Hematopoietic multipotent progenitor cell treated with erythropoietin and hydrocortisone succinate and interleukin-3 and kit ligand, for 6 days (in vitro differentiated cells): ENCODE measurements around the gene ITGAD.
A peak's percentile ranks its signal among the peaks of the same experiment; 100 is the strongest.

Experiments used
- DNase-seq: peaks from one replicate; pipeline ENCODE4 v3.0.0-alpha.2; 2015

ITGAD gene

DNA sequence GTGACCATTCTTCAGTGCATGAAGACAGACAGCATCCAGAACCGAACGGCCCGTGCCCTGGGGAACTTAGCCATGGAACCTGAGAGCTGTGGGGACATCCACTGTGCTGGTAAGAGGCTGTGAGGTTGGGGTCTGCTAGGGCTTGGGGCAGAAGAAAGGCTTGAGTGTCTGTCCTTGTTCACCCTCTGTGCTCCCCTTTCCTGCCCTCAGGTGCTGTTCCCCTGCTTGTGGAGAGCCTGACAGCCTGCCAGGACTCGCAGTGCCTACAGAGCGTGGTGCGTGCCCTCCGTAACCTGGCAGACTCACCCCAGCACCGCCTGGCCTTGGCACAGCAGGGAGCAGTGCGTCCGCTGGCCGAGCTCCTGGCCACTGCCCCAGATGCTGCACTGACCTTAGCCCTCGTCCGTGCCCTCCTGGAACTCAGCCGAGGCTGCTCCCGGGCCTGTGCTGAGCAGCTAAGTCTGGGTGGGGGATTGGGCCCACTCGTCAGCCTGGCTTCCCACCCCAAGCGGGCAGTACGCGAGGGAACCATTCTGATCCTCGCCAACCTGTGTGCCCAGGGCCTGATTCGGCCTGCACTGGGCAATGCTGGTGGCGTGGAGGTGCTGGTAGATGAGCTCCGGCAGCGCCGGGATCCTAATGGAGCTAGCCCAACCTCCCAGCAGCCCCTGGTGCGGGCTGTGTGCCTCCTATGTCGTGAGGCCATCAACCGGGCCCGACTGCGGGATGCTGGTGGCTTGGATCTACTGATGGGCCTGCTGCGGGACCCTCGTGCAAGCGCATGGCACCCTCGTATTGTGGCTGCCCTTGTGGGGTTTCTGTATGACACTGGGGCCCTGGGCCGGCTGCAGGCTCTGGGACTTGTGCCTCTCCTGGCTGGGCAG is 69.0 kb downstream of the ITGAD start:
- DNase-seq: no peak

GRCh38 chr16:31464348-31464769 is 71.2 kb downstream of the ITGAD start:
- no peak for DNase-seq

DNA sequence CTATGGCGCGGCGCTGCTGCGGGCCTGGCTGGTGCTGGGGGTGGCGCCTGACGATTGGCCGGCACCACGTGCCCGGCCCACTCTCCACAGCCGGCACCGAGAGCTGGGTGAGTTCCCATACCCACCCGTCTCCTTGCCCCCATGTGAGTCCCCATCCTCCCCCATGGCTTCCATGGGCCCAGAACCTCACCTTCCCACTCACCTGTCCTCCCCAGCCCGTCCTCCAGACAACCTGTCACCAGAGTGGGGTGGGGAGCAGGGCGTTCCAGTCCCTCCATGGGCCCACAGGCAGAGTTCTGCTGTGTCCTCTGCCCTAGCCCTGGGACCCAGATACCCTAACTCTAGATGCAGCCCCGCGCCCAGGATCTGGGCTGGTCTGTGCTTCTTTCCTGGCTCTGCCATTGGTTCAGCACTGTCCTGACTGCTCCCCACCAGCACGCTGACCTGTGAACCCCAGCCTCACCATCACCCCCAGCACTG is 71.7 kb downstream of the ITGAD start:
- DNase-seq: no peak

DNA sequence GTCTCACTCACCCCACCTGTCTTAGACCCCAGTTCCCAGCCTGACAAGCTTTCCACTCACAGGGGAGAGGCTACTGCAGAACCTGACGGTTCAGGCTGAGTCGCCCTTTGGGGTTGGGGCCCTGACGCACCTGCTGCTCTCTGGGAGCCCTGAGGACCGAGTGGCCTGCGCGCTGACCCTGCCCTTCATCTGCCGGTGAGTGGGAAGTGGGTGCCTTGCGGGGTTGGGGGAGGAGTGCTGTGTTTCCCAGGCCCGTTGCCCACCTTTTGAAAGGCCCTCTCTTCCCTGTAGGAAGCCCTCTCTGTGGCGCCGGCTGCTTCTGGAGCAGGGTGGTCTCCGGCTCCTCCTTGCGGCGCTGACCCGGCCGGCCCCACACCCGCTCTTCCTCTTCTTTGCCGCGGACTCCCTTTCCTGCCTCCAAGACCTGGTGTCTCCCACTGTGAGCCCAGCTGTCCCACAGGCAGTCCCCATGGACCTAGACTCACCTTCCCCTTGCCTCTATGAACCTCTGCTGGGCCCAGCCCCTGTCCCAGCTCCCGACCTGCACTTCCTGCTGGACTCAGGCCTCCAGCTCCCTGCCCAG is 72.7 kb downstream of the ITGAD start:
- DNase-seq: no peak

DNA sequence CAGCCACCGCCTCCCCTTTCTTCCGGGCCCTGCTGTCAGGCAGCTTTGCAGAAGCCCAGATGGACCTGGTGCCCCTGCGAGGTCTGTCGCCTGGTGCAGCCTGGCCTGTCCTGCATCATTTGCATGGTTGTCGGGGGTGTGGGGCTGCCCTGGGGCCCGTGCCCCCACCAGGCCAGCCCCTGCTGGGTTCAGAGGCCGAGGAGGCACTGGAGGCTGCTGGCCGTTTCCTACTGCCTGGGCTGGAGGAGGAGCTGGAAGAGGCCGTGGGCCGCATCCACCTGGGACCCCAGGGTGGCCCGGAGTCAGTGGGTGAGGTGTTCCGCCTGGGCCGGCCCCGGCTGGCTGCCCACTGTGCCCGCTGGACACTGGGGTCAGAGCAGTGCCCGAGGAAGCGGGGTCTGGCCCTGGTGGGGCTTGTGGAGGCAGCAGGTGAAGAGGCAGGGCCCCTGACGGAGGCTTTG is 73.3 kb downstream of the ITGAD start:
- DNase-seq: no peak

DNA sequence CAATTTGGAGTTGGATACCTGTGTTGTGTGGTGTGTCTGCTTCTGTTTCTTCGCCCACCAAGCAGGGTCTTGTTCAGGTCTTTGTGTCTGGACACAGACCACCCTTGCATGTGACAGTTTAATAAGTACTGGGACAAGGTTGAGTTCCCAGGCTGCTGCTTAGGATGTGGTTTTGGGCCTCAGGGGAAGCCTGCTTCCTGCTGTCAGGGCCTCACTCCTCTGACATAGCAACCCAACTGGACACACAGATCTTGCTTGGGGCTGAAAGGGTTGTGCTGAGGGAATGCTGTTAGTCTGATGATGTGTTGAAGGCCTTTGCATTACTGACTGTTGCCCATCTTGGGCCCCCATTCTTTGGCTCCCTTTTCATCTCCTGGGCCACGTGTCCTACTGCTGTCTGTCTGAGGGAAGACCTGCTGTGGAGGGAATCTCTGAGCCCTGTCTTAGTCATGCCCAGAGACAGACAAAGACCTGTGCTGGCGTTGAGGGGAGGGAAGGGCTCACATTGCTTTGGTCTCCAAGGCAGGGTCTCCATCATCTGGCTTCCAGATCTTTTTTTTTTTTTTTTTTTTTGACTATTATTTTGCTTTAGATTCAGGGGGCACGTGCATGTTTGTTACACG is 74.1 kb downstream of the ITGAD start:
- no peak for DNase-seq

- no peak for DNase-seq
Measured at GRCh38 chr16:31467858-31468257, 74.7 kb downstream of the ITGAD start.

DNA sequence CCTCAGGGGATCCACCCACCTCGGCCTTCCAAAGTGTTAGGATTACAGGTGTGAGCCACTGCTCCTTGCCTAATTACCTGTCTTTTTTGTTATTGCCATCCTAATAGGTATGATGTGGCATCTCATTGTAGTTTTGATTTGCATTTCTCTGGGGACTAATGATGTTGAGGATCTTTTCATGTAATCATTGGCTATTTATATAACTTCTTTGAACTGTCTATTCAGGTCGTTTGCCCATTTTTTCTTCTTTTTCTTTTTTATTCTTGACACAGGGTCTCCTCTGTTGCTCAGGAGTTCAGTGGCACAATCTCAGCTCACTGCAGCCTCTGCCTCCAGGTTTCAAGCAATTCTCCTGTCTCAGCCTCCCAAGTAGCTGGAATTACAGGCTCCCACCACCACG is 77.5 kb downstream of the ITGAD start:
- no peak for DNase-seq

GRCh38 chr16:31471241-31471874 is 78.2 kb downstream of the ITGAD start:
- no peak for DNase-seq

- DNase-seq: no peak
Measured at GRCh38 chr16:31471875-31472708, 79.0 kb downstream of the ITGAD start, which contains the start of gene TGFB1I1. TGFB1I1 (plus strand) TSS chr16:31472152; CDS start chr16:31472189, 37 bp downstream.

DNA sequence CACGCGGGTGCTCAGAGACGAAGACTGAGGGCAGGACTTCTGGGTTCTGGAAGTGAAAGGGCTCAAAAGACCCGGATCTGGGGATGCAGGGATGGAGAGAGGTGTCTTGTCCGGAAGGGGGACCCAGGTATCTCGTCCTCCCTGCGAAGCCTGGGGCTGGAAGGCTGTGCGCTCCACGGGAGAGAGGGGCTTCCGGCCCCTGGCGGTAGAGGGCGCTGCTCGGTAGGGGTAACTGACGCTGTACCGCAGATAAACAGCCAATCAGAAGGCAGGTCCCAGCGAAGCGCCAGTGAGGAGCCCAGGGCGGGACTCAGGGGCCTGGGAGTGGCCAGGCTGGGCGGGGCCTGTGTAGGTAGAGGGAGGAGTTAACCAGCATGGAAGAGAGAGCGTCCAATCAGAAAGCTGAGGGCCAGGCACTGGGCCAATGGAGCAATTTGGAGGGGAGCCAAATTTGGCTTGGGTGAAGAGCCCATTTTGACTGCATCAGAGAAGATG is 79.6 kb downstream of the ITGAD start:
- peak; percentile 87 for DNase-seq

DNA sequence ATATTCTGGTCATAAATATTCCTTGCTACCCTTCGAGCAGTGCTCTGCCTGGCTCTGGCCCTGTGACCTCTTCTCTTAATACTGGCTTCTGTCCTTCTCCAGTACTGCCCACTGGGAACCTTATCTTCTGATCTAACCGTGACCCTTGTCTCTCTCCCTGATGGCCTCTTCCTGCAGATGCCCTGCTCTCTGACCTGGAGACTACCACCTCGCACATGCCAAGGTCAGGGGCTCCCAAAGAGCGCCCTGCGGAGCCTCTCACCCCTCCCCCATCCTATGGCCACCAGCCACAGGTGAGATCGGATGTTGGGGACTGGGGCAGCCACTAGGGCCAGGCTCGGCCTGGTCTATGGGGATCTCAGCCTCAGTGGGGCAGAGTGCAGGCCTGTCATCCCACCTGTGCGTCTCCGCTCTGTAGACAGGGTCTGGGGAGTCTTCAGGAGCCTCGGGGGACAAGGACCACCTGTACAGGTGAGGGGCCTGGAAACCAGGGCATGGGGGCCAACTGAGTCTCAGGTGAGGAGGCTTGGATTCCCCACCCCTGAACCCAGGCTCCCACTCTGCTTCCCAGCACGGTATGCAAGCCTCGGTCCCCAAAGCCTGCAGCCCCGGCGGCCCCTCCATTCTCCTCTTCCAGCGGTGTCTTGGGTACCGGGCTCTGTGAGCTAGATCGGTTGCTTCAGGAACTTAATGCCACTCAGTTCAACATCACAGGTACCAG is 80.3 kb downstream of the ITGAD start:
- no peak for DNase-seq

DNA sequence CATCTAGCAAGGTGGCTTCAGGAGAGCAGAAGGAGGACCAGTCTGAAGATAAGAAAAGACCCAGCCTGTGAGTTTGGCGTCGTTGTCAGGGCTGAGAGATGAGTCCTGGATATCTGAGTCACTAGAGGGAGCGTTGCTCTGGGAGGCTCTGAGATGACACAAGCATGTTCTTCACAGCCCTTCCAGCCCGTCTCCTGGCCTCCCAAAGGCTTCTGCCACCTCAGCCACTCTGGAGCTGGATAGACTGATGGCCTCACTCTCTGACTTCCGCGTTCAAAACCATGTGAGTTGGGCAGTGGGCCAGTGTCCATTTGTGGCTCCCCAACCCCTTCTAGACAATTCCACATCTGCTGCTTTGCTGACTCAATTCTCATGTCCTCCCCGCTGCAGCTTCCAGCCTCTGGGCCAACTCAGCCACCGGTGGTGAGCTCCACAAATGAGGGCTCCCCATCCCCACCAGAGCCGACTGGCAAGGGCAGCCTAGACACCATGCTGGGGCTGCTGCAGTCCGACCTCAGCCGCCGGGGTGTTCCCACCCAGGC is 81.1 kb downstream of the ITGAD start:
- DNase-seq: peak; percentile 63

DNA sequence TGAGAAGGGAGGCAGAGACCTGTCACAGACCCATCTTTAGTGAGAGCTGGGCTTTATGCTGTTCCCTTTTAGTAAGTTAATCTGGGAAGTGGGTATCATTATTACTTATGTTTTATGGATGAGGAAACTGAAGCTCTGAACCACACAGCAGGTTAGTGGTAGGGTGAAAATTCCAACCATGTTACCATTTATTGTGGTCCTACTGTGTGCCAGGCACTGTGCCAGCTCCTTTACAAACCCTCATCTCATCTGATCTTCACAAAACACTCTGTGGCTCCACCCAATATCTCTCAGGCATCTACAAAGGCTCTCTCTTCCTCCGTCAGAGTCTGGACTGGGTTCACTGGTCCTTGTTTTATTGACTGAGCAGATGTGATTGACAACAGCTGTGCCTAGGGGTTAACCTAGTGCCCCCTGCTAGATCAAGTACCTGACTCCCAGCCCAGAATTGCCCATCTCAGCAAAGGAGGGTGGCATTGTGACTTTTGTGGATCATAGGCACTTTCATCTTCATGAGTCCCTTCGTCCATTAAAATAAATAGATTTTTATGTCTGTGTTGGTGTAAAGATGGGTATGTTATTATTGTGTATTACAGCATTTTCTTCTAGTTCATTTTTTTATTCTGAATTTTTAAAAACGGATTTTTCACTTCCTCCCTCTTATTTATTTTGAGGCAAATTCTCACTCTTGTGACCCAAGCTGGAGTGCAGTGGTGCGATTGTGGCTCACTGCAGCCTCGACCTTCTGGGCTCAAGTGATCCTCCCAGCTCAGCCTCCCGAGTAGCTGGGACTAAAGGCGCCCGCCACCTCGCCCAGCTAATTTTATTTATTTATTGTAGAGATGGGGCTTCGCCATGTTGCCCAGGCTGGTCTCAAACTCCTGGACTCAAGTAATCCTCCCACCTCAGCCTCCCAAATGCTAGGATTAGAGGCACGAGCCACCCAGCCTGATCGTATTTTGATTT is 81.9 kb downstream of the ITGAD start:
- DNase-seq: no peak

- peak; percentile 61 for DNase-seq
Measured at GRCh38 chr16:31475946-31476302, 82.8 kb downstream of the ITGAD start.
